Motor neuron (in vitro differentiated cells): ENCODE measurements around the gene FXYD3. TPM values are rescaled to one million over a fixed set of nuclear protein-coding genes. Genes with fewer than 3 reads are reported as not detected.

Source experiments
- ATAC-seq, 8 experiments: fragments of 200-7000 bp; cut with Tn5 transposase; replicated peaks in 6 of 8; 2 replicates each; pipeline ENCODE4 v1.8.0; 2021; ENCODE audit warnings: mild to moderate bottlenecking in 8 of 8, moderate library complexity in 8 of 8
- H3K27ac ChIP-seq, 2 donors: fragments of 250-450 bp; sonication (Bioruptor Pico); 2 replicates each; pipeline ENCODE4 v1.9.0; 2021; ENCODE audit warnings: antibody characterized with exemption in 2 of 2, mild to moderate bottlenecking in 2 of 2, moderate library complexity in 1 of 2
- H3K4me1 ChIP-seq, 2 donors: fragments of 250-450 bp; sonication (Bioruptor Pico); replicated peaks in 1 of 2; 2 replicates each; pipeline ENCODE4 v1.6.1; 2021; ENCODE audit warnings: antibody characterized with exemption in 2 of 2, mild to moderate bottlenecking in 2 of 2, moderate library complexity in 1 of 2
- H3K4me3 ChIP-seq, 5 donors: fragments of 250-450 bp; sonication (Bioruptor Pico); 2 replicates each; pipeline ENCODE4 v1.9.0; 2021; ENCODE audit warnings: antibody characterized with exemption in 5 of 5, mild to moderate bottlenecking in 5 of 5, moderate library complexity in 4 of 5
- WGBS, 10 experiments: fragments of 450-650 bp; shearing (Covaris generic); methylation state at CpG; one replicate each; pipeline ENCODE4 v1.0.0; 2022; 5-methylcytosine and 5-hydroxymethylcytosine counted together
- in situ Hi-C, 9 experiments: fragments of 400-800 bp; cut with MboI; loops; one replicate each; pipeline ENCODE4 v1.15.0; 2021; ENCODE audit warnings: low sequenced_read_pairs in 9 of 9, low pct_unique_long_range_greater_than_20kb in 2 of 9; ENCODE audit not compliant: unreplicated experiment in 9 of 9
- total RNA-seq, 8 experiments: library from RNA; unstranded; fragments of 300-600 nt; gene quantifications; 2 replicates each; pipeline versions ENCODE4 v1.2.3 to v1.2.4, GENCODE V29; 2022

The FXYD3 gene
- total RNA-seq, 8 experiments from 2014 or later = 0.25 to 2.0 (median 1.1) TPM; not detected in 3

DNA sequence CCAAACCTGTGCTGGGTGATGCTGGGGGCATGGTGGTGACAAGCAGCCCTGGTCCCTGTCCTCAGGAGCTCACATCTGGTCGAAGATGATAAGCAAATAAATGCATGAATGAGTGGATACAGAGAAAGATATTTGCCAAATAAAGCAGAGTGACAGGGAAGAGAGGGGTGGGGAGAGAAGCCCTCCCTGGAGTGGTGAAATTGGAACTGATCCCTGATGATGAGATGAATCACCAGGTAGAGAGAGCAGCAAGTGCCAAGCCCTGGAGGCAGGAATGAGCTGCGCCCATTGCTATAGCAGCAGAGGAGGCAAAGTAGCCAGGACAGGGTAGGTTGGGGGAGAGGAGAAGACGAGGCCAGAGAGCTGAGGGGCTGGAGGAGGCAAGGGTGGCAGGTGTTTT, 52.6 kb downstream of the FXYD3 start:
- Histone ChIP-seq H3K27ac (no peak overlapping the region), H3K4me1 (peaks cover 0 to 6% of the 10 kb centered on the region in 2 donors), H3K4me3 (no peak overlapping the region)
- peak in 1 of 8 experiments; percentile 12 for ATAC-seq
- in situ Hi-C loops = loop anchor here in 1 of 9 experiments (25.0 kb wide), 1 partner anchor 94 kb away; the partner anchor contains the start of gene USF2
- WGBS, 10 experiments = 43 to 100% (median 78%) methylated on average over 1 to 3 of the region's 3 CpGs; no CpG with 5 or more reads in 2 of the 10 experiments

DNA sequence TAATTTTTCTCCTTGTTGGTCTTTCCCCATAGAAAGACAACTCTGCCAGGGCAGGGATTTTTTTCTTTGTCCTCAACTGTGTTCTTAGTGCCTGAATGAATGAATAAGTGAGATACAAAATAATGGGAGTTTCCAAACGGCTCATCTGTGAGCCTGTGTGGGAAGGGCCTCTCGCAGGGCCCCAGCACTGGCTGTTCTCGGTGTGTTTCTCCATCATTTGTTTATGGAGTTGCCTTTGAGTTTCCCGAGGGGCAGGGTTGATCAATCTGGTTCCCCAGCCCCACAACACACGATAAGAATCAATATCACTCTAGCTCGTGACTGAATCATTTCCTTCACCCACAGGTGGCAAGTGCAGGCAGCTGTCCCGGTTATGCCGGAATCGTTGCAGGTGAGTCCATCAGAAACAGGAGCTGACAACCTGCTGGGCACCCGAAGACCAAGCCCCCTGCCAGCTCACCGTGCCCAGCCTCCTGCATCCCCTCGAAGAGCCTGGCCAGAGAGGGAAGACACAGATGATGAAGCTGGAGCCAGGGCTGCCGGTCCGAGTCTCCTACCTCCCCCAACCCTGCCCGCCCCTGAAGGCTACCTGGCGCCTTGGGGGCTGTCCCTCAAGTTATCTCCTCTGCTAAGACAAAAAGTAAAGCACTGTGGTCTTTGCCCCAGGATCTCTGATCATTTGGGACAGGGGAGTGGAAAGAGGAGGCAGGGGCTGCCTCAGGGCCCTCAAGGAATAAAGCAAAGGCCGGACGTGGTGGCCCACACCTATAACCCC, 53.8 kb downstream of the FXYD3 start:
- H3K27ac ChIP-seq = no peak overlapping the region
- no peak for ATAC-seq
- in situ Hi-C loops = loop anchor here in 1 of 9 experiments (25.0 kb wide), 1 partner anchor 93 kb away; the partner anchor contains the start of gene USF2
- H3K4me1 ChIP-seq = peaks cover 0 to 6% of the 10 kb centered on the region in 2 donors
- WGBS, 10 experiments = 44 to 100% (median 62%) methylated on average over 1 to 10 of the region's 18 CpGs; no CpG with 5 or more reads in 3 of the 10 experiments
- H3K4me3 ChIP-seq = no peak overlapping the region

DNA sequence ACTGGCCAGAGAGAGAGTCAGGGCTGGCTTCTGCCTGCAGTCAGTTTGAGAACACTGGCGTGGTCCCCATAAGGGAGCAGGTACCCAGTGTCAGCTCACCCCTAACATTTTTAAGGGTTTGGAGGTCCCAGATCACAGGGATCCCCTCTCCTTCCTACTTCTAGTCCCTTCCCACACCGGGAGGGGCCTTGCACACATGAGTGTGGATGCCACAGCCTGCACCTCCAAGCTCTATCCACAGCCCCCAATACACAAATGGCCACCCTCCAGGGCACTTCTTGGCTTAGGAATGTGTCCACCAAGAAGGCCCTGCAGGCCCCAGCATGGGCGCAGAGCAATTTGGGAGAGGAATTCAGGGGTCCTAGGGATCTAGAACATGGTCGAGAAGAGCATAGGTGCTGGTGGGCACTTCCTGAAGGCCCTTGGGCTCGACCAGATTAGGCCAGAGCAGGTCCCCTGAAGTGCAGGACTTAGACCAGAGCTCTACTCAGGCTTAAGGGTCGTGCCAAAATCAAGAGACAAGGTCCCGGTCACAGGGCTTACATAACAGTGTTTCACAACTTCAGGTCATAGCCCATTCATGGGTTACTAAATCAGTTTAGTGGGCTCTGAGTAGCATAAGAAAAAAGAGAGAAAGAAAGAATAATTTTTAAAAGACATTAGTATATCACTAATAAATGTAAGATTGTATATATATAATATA, 54.9 kb downstream of the FXYD3 start:
- Histone ChIP-seq H3K4me3 (no peak overlapping the region), H3K4me1 (peaks cover 0 to 6% of the 10 kb centered on the region in 2 donors), H3K27ac (no peak overlapping the region)
- ATAC-seq = no peak
- WGBS, 10 experiments = 0 to 92% (median 76%) methylated on average over 1 to 6 of the region's 7 CpGs; no CpG with 5 or more reads in 2 of the 10 experiments
- in situ Hi-C loops = loop anchor here in 1 of 9 experiments (25.0 kb wide), 1 partner anchor 92 kb away; the partner anchor contains the start of gene USF2

DNA sequence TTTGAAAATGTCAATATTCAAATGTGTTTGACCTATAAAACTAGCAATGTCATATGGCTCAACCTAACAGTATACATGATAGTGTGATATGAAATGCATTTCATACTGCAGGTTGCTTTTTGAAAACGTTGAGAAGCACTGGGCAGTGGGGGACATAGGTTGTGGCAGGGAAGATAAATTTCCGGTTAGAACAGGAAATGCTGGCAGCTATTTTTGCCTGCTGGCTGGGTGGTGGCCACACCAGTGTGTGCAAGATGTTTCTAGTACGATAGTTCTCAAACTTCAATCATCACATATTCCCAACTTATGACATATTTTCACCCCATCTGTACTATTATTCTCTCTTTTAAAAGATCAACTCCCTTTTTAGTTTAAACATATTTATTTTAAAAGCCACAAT, 56.1 kb downstream of the FXYD3 start:
- 0 to 100% (median 80%) methylated on average over 1 to 3 of the region's 3 CpGs; no CpG with 5 or more reads in 1 of the 10 experiments for WGBS, 10 experiments
- no peak for ATAC-seq
- Histone ChIP-seq H3K27ac (no peak overlapping the region), H3K4me3 (no peak overlapping the region), H3K4me1 (peaks cover 0 to 6% of the 10 kb centered on the region in 2 donors)
- in situ Hi-C loops = loop anchor here in 1 of 9 experiments (25.0 kb wide), 1 partner anchor 91 kb away; the partner anchor contains the start of gene USF2

Other genes with a start within 250 kb of the FXYD3 start
- gene ZNF30, start 188.9 kb upstream of the FXYD3 start, total RNA-seq = 1 to 10 TPM; 4.3 to 8.3 (median 6.9) TPM
- gene ZNF792, start 151.6 kb upstream of the FXYD3 start, total RNA-seq = 1 to 10 TPM; 2.4 to 5.2 (median 4.2) TPM
- gene GRAMD1A, start 115.5 kb upstream of the FXYD3 start, total RNA-seq = 10 to 100 TPM in 7 of 8 experiments, 1 to 10 TPM in 1; 2.7 to 93.1 (median 44.5) TPM
- gene SCN1B, start 85.4 kb upstream of the FXYD3 start, total RNA-seq = 1 to 10 TPM in 6 of 8 experiments, under 1 TPM in 2; 0.65 to 7.0 (median 2.1) TPM
- gene HPN, start 74.1 kb upstream of the FXYD3 start, total RNA-seq = under 1 TPM in 7 of 8 experiments, not detected in 1; 0.09 to 0.95 (median 0.45) TPM
- gene LGI4, start 19.2 kb downstream of the FXYD3 start, total RNA-seq = 1 to 10 TPM in 7 of 8 experiments, under 1 TPM in 1; 0.49 to 3.5 (median 1.7) TPM
- 10 to 100 TPM in 2 of 8 experiments, 1 to 10 TPM in 6; 1.2 to 10.7 (median 3.1) TPM for gene FXYD1, start 23.0 kb downstream of the FXYD3 start, total RNA-seq
- 10 to 100 TPM in 3 of 8 experiments, 1 to 10 TPM in 3, not detected in 2; 1.1 to 27.8 (median 14.5) TPM for gene FXYD7, start 27.4 kb downstream of the FXYD3 start, total RNA-seq
- 100 to 1,000 TPM in 1 of 8 experiments, 10 to 100 TPM in 5, 1 to 10 TPM in 2; 7.1 to 201 (median 14.7) TPM for gene FXYD5, start 38.9 kb downstream of the FXYD3 start, total RNA-seq
- not detected for gene FAM187B, start 112.9 kb downstream of the FXYD3 start, total RNA-seq
- 1 to 10 TPM; 1.1 to 8.6 (median 2.6) TPM for gene LSR, start 133.2 kb downstream of the FXYD3 start, total RNA-seq
- 10 to 100 TPM; 37.2 to 74.3 (median 64.5) TPM for gene USF2, start 153.1 kb downstream of the FXYD3 start, total RNA-seq
- under 1 TPM in 6 of 8 experiments, not detected in 2; 0.15 to 0.62 (median 0.24) TPM for gene HAMP, start 166.7 kb downstream of the FXYD3 start, total RNA-seq
- gene MAG, start 176.3 kb downstream of the FXYD3 start, total RNA-seq = under 1 TPM in 3 of 8 experiments, not detected in 5; 0.42 to 0.73 (median 0.62) TPM
- 1 to 10 TPM in 3 of 8 experiments, under 1 TPM in 3, not detected in 2; 0.27 to 1.8 (median 0.93) TPM for gene CD22, start 213.4 kb downstream of the FXYD3 start, total RNA-seq
- gene FFAR1, start 232.1 kb downstream of the FXYD3 start, total RNA-seq = under 1 TPM in 4 of 8 experiments, not detected in 4; 0.08 to 0.43 (median 0.10) TPM
- under 1 TPM in 2 of 8 experiments, not detected in 6; 0.31 to 0.52 TPM for gene FFAR3, start 242.6 kb downstream of the FXYD3 start, total RNA-seq